Renal pelvis (tissue), 4 donors: ENCODE measurements around the gene FAM111A. TPM values are rescaled to one million over a fixed set of nuclear protein-coding genes. Genes with fewer than 3 reads are reported as not detected.
A peak's percentile ranks its signal among the peaks of the same experiment; 100 is the strongest.

Experiments used
- DNase-seq: peaks from one replicate; pipeline ENCODE4 v3.0.0-alpha.2; 2013
- polyA plus RNA-seq, 3 donors: library from polyadenylated mRNA; unstranded; fragments of 120-200 nt; gene quantifications; one replicate each; pipeline ENCODE4 v1.2.1, GENCODE V29; 2013; ENCODE audit not compliant: insufficient read length in 3 of 3

Gene FAM111A
- polyA plus RNA-seq, 3 donors: 43.6 to 86.0 (median 83.1) TPM

DNA sequence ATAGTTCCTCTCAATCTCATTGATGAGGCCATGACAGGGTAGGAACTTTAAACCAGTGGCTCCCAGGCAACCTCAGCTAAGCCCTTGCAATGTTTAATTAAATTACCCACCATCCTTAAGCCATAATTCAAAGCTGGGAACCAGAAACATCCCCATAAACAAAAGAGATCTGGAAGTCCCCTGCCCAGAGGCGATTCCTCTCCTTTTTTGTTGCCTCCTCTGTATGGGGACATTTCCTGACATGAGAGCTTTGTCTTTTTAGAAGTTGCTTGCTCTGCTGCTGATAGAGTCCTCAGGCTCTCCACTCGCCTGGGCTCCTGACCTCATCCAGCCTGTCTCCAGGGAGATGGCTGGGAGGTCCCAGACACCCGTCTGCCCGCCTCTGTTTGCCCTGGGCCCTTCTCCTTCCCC, 32.4 kb downstream of the FAM111A start:
- DNase-seq: no peak

DNA sequence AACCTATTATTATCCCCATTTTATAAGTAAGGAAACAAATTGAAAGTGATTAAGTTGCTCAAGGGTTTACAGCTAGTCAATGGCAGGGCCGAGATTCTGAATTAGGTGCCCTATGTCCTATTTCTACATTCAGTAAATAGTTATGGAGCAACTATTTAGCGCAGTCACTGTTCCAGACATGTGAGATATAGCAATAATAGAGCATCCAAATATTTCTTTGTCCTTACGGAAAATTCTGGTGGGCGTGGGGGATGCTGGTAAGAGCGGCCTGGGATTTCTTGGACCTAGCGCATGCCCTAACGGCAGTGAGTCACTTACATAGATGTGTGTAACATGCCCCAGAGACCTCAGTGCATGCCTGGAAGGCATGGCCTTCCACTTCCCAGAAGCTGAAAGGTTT, 33.7 kb downstream of the FAM111A start:
- DNase-seq: no peak

DNA sequence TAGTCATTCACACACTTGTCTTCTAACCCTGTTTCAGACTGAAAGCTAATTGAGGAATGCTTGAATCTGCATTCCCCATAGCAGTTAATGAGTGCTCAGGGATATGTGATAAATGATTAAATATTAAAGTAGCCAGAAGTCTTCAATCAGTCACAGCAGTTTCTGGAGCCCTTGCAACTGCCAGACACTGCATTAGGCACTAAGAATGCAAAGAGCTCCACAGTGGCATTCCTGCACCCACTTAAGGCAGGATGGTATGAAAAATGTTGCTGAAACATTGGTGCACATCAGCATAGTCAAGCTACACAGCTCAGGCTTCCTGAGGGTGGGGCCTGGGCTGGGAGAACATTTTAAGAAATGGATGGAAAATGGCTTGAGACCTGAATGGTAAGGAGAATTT, 35.7 kb downstream of the FAM111A start:
- no peak for DNase-seq

- DNase-seq: no peak
These were observed 36.5 kb downstream of the FAM111A start for GRCh38 chr11:59179121-59179520.

- DNase-seq: no peak
These were observed 37.6 kb downstream of the FAM111A start for GRCh38 chr11:59180168-59180776.

GRCh38 chr11:59180907-59181306, 38.3 kb downstream of the FAM111A start:
- DNase-seq: no peak

DNA sequence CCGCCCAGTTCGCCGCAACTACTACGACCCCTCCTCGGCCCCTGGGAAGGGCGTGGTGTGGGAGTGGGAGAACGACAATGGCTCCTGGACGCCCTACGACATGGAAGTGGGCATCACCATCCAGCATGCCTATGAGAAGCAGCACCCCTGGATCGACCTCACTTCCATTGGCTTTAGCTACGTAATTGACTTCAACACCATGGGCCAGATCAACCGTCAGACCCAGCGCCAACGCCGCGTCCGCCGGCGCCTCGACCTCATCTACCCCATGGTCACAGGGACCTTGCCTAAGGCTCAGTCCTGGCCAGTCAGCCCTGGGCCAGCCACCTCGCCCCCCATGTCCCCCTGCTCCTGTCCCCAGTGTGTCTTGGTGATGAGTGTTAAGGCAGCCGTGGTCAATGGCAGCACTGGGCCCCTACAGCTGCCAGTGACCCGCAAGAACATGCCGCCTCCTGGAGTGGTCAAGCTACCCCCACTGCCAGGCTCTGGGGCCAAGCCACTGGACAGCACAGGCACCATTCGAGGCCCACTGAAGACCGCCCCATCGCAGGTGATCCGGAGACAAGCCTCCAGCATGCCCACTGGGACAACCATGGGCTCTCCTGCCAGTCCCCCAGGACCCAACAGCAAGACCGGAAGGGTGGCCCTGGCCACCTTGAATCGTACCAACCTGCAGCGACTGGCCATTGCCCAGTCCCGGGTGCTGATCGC, 39.2 kb downstream of the FAM111A start:
- no peak for DNase-seq

GRCh38 chr11:59182457-59183151, 39.9 kb downstream of the FAM111A start:
- DNase-seq: no peak

DNA sequence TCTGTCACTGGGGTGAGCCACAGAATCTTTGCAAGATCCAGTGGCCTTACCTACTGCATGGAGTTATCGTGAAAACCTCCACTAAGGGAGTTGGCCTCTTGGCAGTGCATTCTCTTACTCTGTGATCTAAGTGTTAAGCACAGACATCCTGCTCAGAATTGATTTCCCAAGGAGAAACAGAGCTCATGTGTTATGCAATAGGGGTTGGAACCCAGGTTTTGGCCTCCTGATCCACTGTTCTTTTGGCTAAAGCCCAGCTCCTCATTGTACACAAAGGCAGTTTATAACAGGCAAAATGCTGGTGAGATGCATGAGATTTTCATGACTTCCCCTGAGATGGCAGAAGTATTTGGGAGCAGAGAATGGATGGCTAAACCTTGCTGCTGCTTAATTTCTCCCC, 41.1 kb downstream of the FAM111A start:
- no peak for DNase-seq

DNA sequence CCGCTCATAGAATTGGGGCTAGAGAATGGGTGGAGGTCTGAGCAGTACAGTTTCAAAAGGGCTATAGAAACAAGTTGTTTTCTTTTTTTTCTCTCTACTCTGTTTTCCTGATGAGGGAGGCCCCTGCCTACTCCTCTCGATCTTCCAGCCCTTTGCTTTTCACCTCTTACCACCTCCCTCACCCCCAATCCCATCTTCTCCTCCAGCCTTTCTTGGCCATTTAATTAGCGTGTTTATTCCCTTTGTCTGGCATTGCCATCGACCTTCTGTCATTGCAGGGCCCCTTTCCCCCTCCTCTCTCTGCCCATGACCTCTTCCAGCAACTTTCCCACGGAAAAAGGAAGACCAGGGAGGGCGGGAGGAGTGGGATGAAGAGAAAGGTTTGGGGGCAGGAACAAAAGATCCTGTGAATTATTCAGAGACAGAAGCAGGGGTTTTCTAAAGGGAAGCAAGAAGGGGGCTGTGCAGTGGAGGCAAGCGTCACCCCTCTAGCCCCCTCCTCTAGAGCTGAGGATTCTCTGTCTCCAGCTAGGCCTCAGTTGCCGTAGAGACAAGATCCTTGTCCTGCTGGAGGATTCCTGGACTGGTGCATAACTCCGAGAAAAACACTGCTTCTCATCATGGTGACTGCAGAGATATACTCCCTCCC, 42.2 kb downstream of the FAM111A start:
- DNase-seq: no peak

DNA sequence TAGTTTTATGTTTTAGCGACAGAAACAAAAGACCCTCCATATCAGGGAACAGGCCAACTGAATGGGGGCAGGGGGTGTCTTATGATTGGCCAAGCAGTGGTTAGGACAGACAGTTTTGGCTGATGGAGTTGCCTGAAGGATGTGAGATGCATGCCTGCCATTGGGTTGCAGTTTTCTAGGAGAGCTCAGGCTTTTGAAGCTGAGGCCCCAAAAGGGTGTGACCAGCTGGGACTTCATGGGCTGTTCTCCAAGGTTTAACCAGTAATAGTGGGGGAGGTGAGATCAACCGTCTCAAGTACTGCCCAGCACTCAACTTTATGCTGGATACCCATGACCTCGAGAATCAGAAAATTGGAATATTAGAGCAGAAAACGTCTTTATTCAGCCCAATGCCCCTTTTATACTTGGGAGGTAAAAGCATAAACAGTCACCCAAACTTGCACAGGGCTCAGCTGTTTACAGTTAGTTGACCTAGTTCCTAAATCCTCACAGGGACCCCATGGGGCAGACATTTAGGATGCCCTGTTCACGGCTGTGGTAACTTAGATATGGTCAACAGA, 42.8 kb downstream of the FAM111A start:
- no peak for DNase-seq

DNA sequence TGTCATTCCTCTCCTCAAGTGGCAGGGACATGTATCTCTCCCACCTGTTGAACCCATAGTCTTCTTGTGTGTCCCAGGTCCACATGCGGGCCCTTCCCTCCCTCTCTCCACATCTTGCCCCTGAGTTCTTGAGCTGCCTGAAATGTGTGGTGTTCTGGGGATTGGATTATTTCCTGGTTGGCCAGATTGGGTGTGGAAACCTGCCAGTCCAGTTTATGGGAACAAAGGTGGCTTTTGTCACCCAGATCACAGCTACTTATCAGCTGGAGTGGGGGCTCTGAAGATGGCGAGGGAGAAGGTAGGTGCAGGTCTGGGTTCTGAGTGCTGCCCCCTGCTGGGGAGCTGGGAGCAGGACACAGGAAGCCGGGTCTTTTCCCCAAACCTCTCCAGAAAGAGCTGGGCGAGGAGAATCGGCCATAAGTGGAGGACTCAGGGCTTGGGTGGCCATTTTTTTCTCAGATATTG, 43.5 kb downstream of the FAM111A start:
- peak; percentile 37 for DNase-seq

- DNase-seq: no peak
These were observed 44.4 kb downstream of the FAM111A start for GRCh38 chr11:59187035-59187434.

- peak; percentile 82 for DNase-seq
These were observed 44.9 kb downstream of the FAM111A start for GRCh38 chr11:59187587-59187986.

DNA sequence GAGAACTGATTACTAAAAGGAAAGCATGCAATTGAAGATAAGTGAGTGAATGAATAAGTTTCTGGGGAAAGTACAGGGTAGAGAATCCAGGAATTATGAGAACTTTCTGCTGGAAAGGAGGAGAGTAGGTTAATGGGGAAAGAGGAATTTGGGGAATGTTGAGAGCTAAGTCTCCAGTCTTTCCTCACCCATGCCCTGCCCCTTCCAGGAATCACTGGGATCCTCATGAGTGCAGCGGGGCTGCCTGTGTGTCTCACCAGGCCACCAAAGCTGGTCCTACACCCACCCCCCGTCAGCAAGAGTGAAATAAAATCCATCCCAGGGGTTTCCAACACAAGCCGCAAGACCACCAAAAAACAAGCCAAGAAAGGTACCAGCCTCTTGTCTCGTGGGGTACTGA, 46.3 kb downstream of the FAM111A start:
- no peak for DNase-seq

DNA sequence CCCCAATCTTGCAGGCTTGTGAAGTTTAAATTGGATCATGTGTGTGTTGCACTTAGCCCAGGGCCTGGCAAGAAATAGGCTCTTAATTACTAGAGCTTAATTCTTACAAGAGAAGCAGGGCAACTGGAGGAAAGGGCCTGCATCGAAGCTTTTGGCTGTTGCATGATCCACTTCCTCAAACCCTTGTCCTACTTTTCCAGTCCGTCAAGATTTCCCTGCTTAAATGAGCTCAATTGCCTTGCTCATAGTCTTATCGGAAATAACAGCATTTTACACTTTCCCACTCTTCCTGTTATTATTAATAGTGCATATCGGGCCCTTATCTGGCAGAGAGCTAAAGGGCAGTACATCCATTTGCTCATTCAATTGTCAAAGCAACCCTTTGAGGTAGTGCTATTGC, 47.3 kb downstream of the FAM111A start:
- no peak for DNase-seq

- no peak for DNase-seq
These were observed 48.4 kb downstream of the FAM111A start for GRCh38 chr11:59191095-59191494.

GRCh38 chr11:59191890-59192289, 49.2 kb downstream of the FAM111A start:
- no peak for DNase-seq

DNA sequence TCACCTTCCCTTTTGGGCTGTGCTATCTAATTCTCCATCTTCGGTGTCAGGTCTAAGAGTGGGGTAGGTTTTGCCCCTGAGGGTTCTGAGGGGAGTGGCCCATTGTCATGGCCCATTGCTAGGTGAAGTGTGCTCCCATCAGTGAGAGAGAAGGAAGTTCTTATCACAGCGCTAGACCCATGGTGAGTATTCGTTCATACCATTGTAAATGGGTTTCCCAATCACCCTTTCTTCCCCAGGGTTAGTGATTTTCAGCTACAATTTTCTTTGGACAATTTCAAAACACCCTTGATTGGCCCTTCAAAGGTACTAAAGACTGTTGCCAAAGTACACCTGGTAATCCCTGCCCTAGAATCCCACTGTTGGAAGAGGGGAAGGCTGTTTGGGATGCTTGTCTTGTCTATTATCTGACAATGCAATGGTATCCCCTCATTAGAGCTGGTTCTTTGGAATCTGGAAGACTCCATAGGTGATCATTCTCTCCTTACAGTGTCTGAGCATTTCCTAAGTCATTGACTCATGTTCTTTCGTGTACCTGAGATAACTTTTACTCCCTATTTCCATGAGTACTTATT, 49.9 kb downstream of the FAM111A start:
- DNase-seq: no peak

DNA sequence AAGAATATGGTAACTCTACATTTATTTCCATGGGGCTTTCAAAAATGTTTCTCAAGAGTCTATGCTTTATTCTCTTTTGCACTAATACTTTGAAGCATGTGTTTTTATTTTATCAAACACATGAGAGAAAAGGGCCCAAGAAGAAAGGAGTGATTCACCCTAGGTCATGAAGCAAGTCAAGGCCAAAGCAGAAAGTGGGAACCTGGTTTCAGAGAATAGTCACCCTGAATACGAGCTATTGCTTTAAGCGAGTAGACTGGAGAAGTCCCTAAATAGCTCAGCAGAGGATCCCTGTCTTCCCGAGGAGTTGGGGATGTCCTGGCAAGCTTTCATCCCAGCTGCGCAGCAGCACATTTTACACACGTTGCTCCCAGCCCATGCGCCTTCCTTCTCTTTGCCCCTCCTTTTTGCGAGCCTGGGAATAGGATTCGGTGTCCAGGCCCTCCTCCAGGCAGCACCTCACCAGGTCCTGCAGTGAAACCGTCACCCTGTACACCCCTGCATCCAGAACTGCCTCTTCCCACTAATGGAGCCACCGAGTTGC, 51.0 kb downstream of the FAM111A start:
- no peak for DNase-seq

- no peak for DNase-seq
These were observed 52.9 kb downstream of the FAM111A start for GRCh38 chr11:59195586-59195985.

DNA sequence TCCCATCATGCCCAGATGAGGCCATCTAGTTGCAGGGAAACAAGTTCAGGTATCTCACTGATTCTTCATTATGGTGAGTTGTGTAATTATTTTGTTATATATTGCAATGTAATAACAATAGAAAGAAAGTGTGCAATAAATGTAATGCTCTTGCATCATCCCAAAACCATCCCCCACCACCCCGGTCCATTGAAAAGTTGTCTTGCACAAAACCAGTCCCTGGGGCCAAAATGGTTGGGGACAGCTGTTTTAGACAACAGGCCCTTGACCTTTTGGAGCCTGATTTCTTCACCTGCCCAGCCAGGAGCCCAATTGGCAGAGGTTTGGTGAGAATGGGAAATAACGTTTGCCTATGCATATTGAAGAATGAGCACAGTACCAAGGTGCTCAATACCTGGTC, 54.1 kb downstream of the FAM111A start:
- DNase-seq: no peak
